Measurements from ENCODE around the gene MSRB1.
"Not testable (repeated sequence)": the region's sequence is repeated elsewhere in the genome, so short reads cannot be mapped to it uniquely, and the experiment has no call there.

MSRB1 gene

GRCh38 chr16:1962161-1963153 lies 19.5 kb upstream of the MSRB1 start:
- DNase-seq (ENCODE audit: low read depth, low spot score), result not testable (repeated sequence)

- no peak for DNase-seq (ENCODE audit: low read depth, low spot score)
These were observed 18.7 kb upstream of the MSRB1 start for GRCh38 chr16:1961651-1962067.

GRCh38 chr16:1960665-1961630 lies 17.9 kb upstream of the MSRB1 start:
- DNase-seq (ENCODE audit: low read depth, low spot score), result no peak

- no peak for DNase-seq (ENCODE audit: low read depth, low spot score)
These were observed 16.5 kb upstream of the MSRB1 start, which contains the start of gene NDUFB10 for GRCh38 chr16:1959269-1960039. TSS of gene NDUFB10 (plus strand) at chr16:1959538. CDS start at chr16:1959625, 87 bp downstream.

GRCh38 chr16:1958715-1959268 lies 15.8 kb upstream of the MSRB1 start:
- DNase-seq (ENCODE audit: low read depth, low spot score), result no peak

GRCh38 chr16:1958143-1958491 lies 15.1 kb upstream of the MSRB1 start:
- not testable (repeated sequence) for DNase-seq (ENCODE audit: low read depth, low spot score)

- not testable (repeated sequence) for DNase-seq (ENCODE audit: low read depth, low spot score)
These were observed 14.6 kb upstream of the MSRB1 start for GRCh38 chr16:1957434-1958142.

- DNase-seq (ENCODE audit: low read depth, low spot score), result no peak
These were observed 10.7 kb upstream of the MSRB1 start for GRCh38 chr16:1953734-1954133.

GRCh38 chr16:1950559-1950958 lies 7.6 kb upstream of the MSRB1 start:
- no peak for DNase-seq (ENCODE audit: low read depth, low spot score)

- no peak for DNase-seq (ENCODE audit: low read depth, low spot score)
These were observed 7.0 kb upstream of the MSRB1 start for GRCh38 chr16:1950047-1950446.

- no peak for DNase-seq (ENCODE audit: low read depth, low spot score)
These were observed 6.5 kb upstream of the MSRB1 start for GRCh38 chr16:1949507-1949906.

- DNase-seq (ENCODE audit: low read depth, low spot score), result no peak
These were observed 4.3 kb upstream of the MSRB1 start for GRCh38 chr16:1947369-1947670.

GRCh38 chr16:1946495-1947368 lies 3.7 kb upstream of the MSRB1 start:
- no peak for DNase-seq (ENCODE audit: low read depth, low spot score)

- DNase-seq (ENCODE audit: low read depth, low spot score), result no peak
These were observed 2.8 kb upstream of the MSRB1 start for GRCh38 chr16:1945559-1946391.

- no peak for DNase-seq (ENCODE audit: low read depth, low spot score)
These were observed 1.7 kb upstream of the MSRB1 start for GRCh38 chr16:1944612-1945199.

GRCh38 chr16:1942047-1942809 lies 771 bp downstream of the MSRB1 start:
- no peak for DNase-seq (ENCODE audit: low read depth, low spot score)

Measured in smooth muscle cell of the brain vasculature (primary cell).